Fibroblast of lung (primary cell): Measurements from ENCODE around the gene SGSM2. TPM values are rescaled to one million over a fixed set of nuclear protein-coding genes. Genes with fewer than 3 reads are reported as not detected.
A peak's percentile ranks its signal among the peaks of the same experiment; 100 is the strongest.

ENCODE experiments used
- DNase-seq, 2 donors: peaks; one replicate each; pipeline versions ENCODE4 v3.0.0 to v3.0.0-alpha.2; 2010; ENCODE audit warnings: low read depth in 2 of 2
- H2AFZ ChIP-seq: 2 replicates; pipeline ENCODE4 v1.5.1; 2012; ENCODE audit warnings: low read length, control low read depth, inconsistent platforms
- H3K27ac ChIP-seq: 2 replicates; pipeline ENCODE4 v1.5.1; 2011; ENCODE audit warnings: low read length, control low read depth; ENCODE audit not compliant: insufficient read depth
- H3K27me3 ChIP-seq: 2 replicates; pipeline ENCODE4 v1.5.1; 2011; ENCODE audit warnings: mild to moderate bottlenecking, low read length; ENCODE audit not compliant: control insufficient read depth, insufficient read depth
- H3K36me3 ChIP-seq: 2 replicates; pipeline ENCODE4 v1.5.1; 2011; ENCODE audit warnings: low read length; ENCODE audit not compliant: control insufficient read depth, insufficient read depth
- H3K4me1 ChIP-seq: 2 replicates; pipeline ENCODE4 v1.5.1; 2011; ENCODE audit warnings: low read length; ENCODE audit not compliant: control insufficient read depth, insufficient read depth; ENCODE audit errors: extremely low read depth
- H3K4me2 ChIP-seq: 2 replicates; pipeline ENCODE4 v1.5.1; 2011; ENCODE audit warnings: low read length, control low read depth; ENCODE audit not compliant: insufficient read depth; ENCODE audit errors: extremely low read depth
- H3K4me3 ChIP-seq, 4 experiments: fragments of 200-600 bp in 1 of 4; sonication (generic) in 1 of 4; replicated peaks in 1 of 4; 2 replicates each; pipeline ENCODE4 v1.5.1; 2011 to 2016; ENCODE audit warnings: low read length in 4 of 4, low read depth in 3 of 4, mild to moderate bottlenecking in 3 of 4, control low read depth in 2 of 4, inconsistent platforms in 1 of 4, mixed read lengths in 1 of 4; ENCODE audit not compliant: insufficient read depth in 1 of 4; ENCODE audit errors: control extremely low read depth in 1 of 4
- H3K79me2 ChIP-seq: 2 replicates; pipeline ENCODE4 v1.5.1; 2012; ENCODE audit warnings: mild to moderate bottlenecking, low read length, inconsistent platforms; ENCODE audit not compliant: control insufficient read depth, insufficient read depth
- H3K9ac ChIP-seq: 2 replicates; pipeline ENCODE4 v1.5.1; 2011; ENCODE audit warnings: mild to moderate bottlenecking, low read length, control low read depth; ENCODE audit not compliant: insufficient read depth
- H3K9me3 ChIP-seq: 2 replicates; pipeline ENCODE4 v1.5.1; 2012; ENCODE audit warnings: low read depth, low read length; ENCODE audit not compliant: control insufficient read depth, insufficient read depth
- H4K20me1 ChIP-seq: 2 replicates; pipeline ENCODE4 v1.5.1; 2011; ENCODE audit warnings: low read length; ENCODE audit not compliant: control insufficient read depth, insufficient read depth; ENCODE audit errors: extremely low read depth
- EZH2 ChIP-seq: IDR thresholded peaks from 2 replicates; pipeline ENCODE4 v1.5.1; 2012; ENCODE audit warnings: low read length, control low read depth, mild to moderate bottlenecking; ENCODE audit errors: missing control alignments
- polyA plus RNA-seq, 2 donors: library from polyadenylated mRNA; depleted of rRNA in 1 of 2; stranded (reverse) in 1 of 2; unstranded in 1 of 2; fragments of >200 nt; gene quantifications; 2 replicates each; pipeline ENCODE4 v1.2.1, GENCODE V29; 2011 to 2012; ENCODE audit warnings: missing spikeins in 1 of 2
- total RNA-seq: library from RNA; depleted of rRNA; stranded (reverse); fragments of >200 nt; gene quantifications from 2 replicates; pipeline ENCODE4 v1.2.1, GENCODE V29; 2014
- TF ChIP-seq, protein P1 (sequence below), 2 donors: IDR thresholded peaks in 1 of 2; conservative IDR thresholded peaks in 1 of 2; 1 replicate in 1 of 2; 2 replicates in 1 of 2; pipeline ENCODE4 v1.5.1; 2011 to 2012; ENCODE audit warnings: low read length in 2 of 2, control low read depth in 1 of 2, inconsistent platforms in 1 of 2, low read depth in 1 of 2, mild to moderate bottlenecking in 1 of 2

Gene SGSM2
- total and polyA plus RNA-seq, 2 donors (not counting 1 experiment from before 2014, with no cell fraction given): 23.4 to 31.5 TPM

DNA sequence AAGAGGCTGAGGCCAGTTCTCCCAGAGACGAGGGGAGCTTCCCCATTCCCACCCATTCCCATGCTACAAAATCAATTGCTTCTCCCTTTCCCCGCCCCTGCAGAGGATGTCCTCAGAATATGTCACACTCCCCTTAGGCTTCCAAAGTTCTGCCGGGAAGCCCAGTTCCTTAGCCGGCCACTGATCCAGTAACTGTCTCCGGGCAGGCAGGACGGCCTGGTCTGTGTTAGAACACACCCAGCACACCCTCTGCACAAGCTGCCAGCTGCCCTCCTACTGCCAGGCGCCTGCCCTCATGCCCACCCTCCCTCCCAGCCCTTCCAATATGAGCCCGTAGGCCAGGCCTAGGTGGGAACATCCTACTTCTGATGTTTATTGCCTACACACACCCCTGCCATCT lies 31.1 kb downstream of the SGSM2 start:
- Histone ChIP-seq H3K27me3 (no peaks in the 10 kb centered on the region), H3K4me1 (no peaks in the 10 kb centered on the region), H3K79me2 (no peaks in the 10 kb centered on the region), H3K9ac (no peak overlapping the region), H3K36me3 (peaks cover 10% of the 10 kb centered on the region), H3K9me3 (no peaks in the 10 kb centered on the region), H3K4me3 (no peak overlapping the region), H3K4me2 (no peak overlapping the region), H3K27ac (no peak overlapping the region), H4K20me1 (no peaks in the 10 kb centered on the region), H2AFZ (no peak overlapping the region)
- TF ChIP-seq, protein P1, sequence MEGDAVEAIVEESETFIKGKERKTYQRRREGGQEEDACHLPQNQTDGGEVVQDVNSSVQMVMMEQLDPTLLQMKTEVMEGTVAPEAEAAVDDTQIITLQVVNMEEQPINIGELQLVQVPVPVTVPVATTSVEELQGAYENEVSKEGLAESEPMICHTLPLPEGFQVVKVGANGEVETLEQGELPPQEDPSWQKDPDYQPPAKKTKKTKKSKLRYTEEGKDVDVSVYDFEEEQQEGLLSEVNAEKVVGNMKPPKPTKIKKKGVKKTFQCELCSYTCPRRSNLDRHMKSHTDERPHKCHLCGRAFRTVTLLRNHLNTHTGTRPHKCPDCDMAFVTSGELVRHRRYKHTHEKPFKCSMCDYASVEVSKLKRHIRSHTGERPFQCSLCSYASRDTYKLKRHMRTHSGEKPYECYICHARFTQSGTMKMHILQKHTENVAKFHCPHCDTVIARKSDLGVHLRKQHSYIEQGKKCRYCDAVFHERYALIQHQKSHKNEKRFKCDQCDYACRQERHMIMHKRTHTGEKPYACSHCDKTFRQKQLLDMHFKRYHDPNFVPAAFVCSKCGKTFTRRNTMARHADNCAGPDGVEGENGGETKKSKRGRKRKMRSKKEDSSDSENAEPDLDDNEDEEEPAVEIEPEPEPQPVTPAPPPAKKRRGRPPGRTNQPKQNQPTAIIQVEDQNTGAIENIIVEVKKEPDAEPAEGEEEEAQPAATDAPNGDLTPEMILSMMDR (conservative IDR thresholded peaks at IDR 0.05 in 1 of 2, IDR thresholded peaks at IDR 0.05 in 1 of 2; ENCODE audit: low read depth in 1 of 2, low read length in 2 of 2): no peak
- TF ChIP-seq EZH2: no peak
- no peak for DNase-seq

DNA sequence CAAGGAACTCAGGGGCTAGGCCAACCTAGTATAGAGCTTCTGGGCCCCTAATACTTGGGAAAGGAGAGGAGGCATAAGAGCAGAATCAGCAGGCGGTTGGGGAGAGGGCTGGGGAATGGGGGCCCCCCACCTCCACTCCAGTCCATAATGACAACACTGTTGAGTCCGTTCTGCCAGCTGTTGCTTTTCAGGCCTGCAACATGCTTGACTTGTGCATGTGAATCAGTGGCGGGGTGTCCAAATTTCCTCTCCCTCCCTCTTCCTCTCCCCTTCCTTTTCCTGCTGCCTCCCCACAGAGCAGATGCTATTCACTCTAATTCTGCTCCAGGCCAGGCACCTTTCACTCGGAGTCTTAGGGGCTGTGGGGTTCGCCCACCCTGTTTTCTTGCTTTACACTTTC lies 31.7 kb downstream of the SGSM2 start:
- peak in 1 of 2 donors; percentile 28 for DNase-seq
- Histone ChIP-seq H3K79me2 (no peaks in the 10 kb centered on the region), H3K9me3 (no peaks in the 10 kb centered on the region), H3K4me3 (no peak overlapping the region), H3K27ac (no peak overlapping the region), H3K4me1 (no peaks in the 10 kb centered on the region), H3K4me2 (no peak overlapping the region), H2AFZ (no peak overlapping the region), H3K27me3 (no peaks in the 10 kb centered on the region), H3K36me3 (peaks cover 10% of the 10 kb centered on the region), H3K9ac (no peak overlapping the region), H4K20me1 (no peaks in the 10 kb centered on the region)
- TF ChIP-seq, protein P1 (conservative IDR thresholded peaks at IDR 0.05 in 1 of 2, IDR thresholded peaks at IDR 0.05 in 1 of 2; ENCODE audit: low read depth in 1 of 2, low read length in 2 of 2): no peak
- no peak for TF ChIP-seq EZH2

DNA sequence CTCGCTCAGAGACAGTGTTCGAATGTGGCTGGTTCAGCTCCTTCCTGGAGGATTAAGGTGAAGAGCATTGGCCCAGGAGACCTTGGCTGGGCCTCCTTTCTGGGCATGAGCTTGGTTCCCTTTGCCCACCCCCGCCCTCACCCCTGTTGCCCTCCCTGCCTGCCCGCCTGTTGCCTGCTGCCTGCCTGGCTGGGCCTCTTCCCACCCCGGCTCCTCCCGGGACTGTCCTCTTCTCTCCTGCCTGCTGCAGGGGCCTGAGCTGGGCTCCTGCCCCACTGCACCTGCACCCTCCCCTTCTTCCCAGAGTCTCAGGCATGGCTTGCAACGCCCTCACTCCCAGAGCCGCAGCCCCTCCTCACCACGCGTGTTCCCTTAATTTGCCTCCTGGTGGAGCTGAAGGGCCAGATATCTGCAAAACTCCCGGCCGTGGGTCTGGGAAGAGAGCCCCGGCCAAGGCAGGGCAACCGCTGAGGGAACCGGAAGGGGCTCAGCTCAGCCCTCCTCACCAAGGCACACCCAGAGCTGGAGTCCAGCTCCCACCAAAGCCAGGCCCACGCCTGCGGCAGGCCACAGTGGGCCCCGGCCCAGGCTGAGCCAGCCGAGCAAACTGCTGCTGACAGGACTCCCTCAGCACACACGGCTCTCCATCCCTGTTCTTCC lies 32.4 kb downstream of the SGSM2 start:
- TF ChIP-seq EZH2: no peak
- TF ChIP-seq, protein P1 (conservative IDR thresholded peaks at IDR 0.05 in 1 of 2, IDR thresholded peaks at IDR 0.05 in 1 of 2; ENCODE audit: low read depth in 1 of 2, low read length in 2 of 2): peak in 1 of 2 donors; percentile 9
- H4K20me1 ChIP-seq: no peaks in the 10 kb centered on the region
- peaks cover 6% of the 10 kb centered on the region for H3K36me3 ChIP-seq
- H2AFZ ChIP-seq: no peak overlapping the region
- no peak overlapping the region for H3K27ac ChIP-seq
- H3K4me3 ChIP-seq: no peak overlapping the region
- H3K9me3 ChIP-seq: no peaks in the 10 kb centered on the region
- H3K79me2 ChIP-seq: no peaks in the 10 kb centered on the region
- peak in 1 of 2 donors; percentile 32 for DNase-seq
- H3K27me3 ChIP-seq: no peaks in the 10 kb centered on the region
- H3K9ac ChIP-seq: no peak overlapping the region
- no peak overlapping the region for H3K4me2 ChIP-seq
- no peaks in the 10 kb centered on the region for H3K4me1 ChIP-seq
